Aorta (tissue), 5 donors: ENCODE results near the gene ZNF346. TPM values are rescaled to one million over a fixed set of nuclear protein-coding genes. Genes with fewer than 3 reads are reported as not detected.
"Not testable (repeated sequence)": the region's sequence is repeated elsewhere in the genome, so short reads cannot be mapped to it uniquely, and the experiment has no call there.

Experiments used
- ATAC-seq: fragments of 200-7000 bp; cut with Tn5 transposase; one replicate; pipeline ENCODE4 v1.9.1; 2022; ENCODE audit warnings: moderate library complexity; ENCODE audit not compliant: low FRiP score
- DNase-seq, 2 donors: peaks; one replicate each; pipeline ENCODE4 v3.0.0-alpha.2; 2020
- H3K27ac ChIP-seq, 2 donors: one replicate each; pipeline ENCODE4 v1.5.1; 2013; ENCODE audit warnings: low read length in 2 of 2, mild to moderate bottlenecking in 2 of 2, moderate library complexity in 2 of 2, control low read depth in 1 of 2, inconsistent platforms in 1 of 2, low read depth in 1 of 2
- H3K27me3 ChIP-seq, 2 donors: one replicate each; pipeline ENCODE4 v1.6.1; 2013; ENCODE audit warnings: control low read depth in 1 of 2, low read length in 1 of 2, mild to moderate bottlenecking in 1 of 2, moderate library complexity in 1 of 2; ENCODE audit not compliant: insufficient read depth in 2 of 2, control insufficient read depth in 1 of 2
- H3K36me3 ChIP-seq, 2 donors: one replicate each; pipeline ENCODE4 v1.6.1; 2013; ENCODE audit warnings: control low read depth in 1 of 2, low read length in 1 of 2, mild to moderate bottlenecking in 1 of 2; ENCODE audit not compliant: insufficient read depth in 2 of 2, control insufficient read depth in 1 of 2
- H3K4me1 ChIP-seq, 2 donors: one replicate each; pipeline ENCODE4 v1.6.1; 2013; ENCODE audit warnings: low read length in 2 of 2, control low read depth in 1 of 2, mild to moderate bottlenecking in 1 of 2, moderate library complexity in 1 of 2; ENCODE audit not compliant: insufficient read depth in 2 of 2, control insufficient read depth in 1 of 2
- H3K4me3 ChIP-seq, 2 donors: one replicate each; pipeline ENCODE4 v1.5.1; 2013; ENCODE audit warnings: low read length in 2 of 2, control low read depth in 1 of 2, mild to moderate bottlenecking in 1 of 2
- H3K9me3 ChIP-seq: one replicate; pipeline ENCODE4 v1.6.1; 2013; ENCODE audit warnings: mild to moderate bottlenecking, low read length; ENCODE audit not compliant: control insufficient read depth
- WGBS, 2 donors: extraction: QIAGEN DNeasy Blood & Tissue Kit; methylation state at CpG; one replicate each; pipeline ENCODE4 v1.1.7; 2013; 5-methylcytosine and 5-hydroxymethylcytosine counted together
- intact Hi-C, 2 donors: fragments of 100-400 bp; cut with DNase I; formaldehyde crosslinking; loops; one replicate each; pipeline versions ENCODE4 v1.14.2 to v1.15.0; 2022
- polyA plus RNA-seq, 2 donors: library from polyadenylated mRNA; stranded (reverse); fragments of 200-250 nt; gene quantifications; one replicate each; pipeline ENCODE4 v1.2.3, GENCODE V29; 2013
- total RNA-seq, 2 donors: library from RNA; stranded (reverse); fragmentation: NEBNext Ultra II Directional; extraction: Animal tissue kit (Norgen Biotek cat#: 25700); gene quantifications; one replicate each; pipeline ENCODE4 v1.2.1, GENCODE V29; 2021
- donor health status: healthy with polysubstance abuse.
- donor health status: Bipolar disorder and iron deficiency.
- donor health status: DM: no; HTN: no; CAD: no.
- donor health status: DM: no; HTN: no; CAD: no.
- donor health status: DM: yes; HTN: yes; CAD: no.

The ZNF346 gene
- total and polyA plus RNA-seq, 4 donors = 2.1 to 25.7 (median 12.1) TPM

DNA sequence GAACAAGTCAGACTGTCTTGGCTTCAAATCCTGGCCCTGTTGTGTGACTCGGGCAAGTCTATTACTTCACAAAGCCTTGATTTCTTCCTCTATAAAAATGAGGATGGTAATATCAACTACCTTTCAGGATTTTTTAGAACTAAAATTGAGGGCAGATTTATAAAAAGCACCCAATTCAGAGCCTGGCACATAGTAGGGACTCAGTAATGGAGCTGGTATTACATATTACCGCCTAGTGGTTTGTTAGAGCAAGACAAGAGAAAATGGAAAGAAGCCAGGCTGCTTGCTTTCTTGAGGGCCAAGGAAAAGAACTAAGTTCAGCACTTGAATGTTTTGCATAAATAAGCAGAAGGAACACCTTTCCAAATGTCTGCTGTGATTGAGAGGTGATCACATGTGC, 19.4 kb downstream of the ZNF346 start:
- H3K27me3 ChIP-seq = no peaks in the 10 kb centered on the region
- no peaks in the 10 kb centered on the region for H3K9me3 ChIP-seq
- intact Hi-C loops = no loop called here
- H3K36me3 ChIP-seq = peaks cover 0 to 2% of the 10 kb centered on the region in 2 donors
- H3K4me3 ChIP-seq = no peak overlapping the region
- H3K27ac ChIP-seq = peak overlapping the region in 1 of 2 donors; percentile 17
- WGBS, 2 donors = 90% methylated on average over 2 of the region's 2 CpGs
- no peak for DNase-seq
- no peak for ATAC-seq
- H3K4me1 ChIP-seq = peaks cover 2 to 4% of the 10 kb centered on the region in 2 donors

DNA sequence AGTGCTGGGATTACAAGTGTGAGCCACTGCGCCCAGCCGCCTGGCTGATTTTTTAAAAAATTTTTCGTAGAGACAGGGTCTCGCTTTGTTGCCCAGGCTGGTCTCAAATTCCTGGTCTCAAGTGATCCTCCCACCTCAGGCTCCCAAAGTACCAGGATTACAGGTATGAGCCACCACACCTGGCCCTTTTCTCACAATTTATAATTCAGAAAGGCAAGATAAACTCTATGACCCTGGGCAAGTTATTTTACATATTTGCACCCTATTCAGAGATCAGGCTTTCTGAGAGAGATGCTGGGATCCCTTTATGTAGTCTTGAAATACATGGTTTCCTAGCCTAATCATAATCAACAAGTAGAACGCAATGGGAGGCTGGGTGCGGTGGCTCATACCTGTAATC, 20.6 kb downstream of the ZNF346 start:
- DNase-seq (no peak), ATAC-seq (no peak)
- H3K27ac ChIP-seq = no peak overlapping the region
- no peak overlapping the region for H3K4me3 ChIP-seq
- no peaks in the 10 kb centered on the region for H3K9me3 ChIP-seq
- WGBS, 2 donors = 96 to 97% methylated on average over 6 of the region's 6 CpGs
- intact Hi-C loops = no loop called here
- H3K27me3 ChIP-seq = no peaks in the 10 kb centered on the region
- peaks cover 2 to 4% of the 10 kb centered on the region in 2 donors for H3K4me1 ChIP-seq
- peaks cover 0 to 2% of the 10 kb centered on the region in 2 donors for H3K36me3 ChIP-seq

DNA sequence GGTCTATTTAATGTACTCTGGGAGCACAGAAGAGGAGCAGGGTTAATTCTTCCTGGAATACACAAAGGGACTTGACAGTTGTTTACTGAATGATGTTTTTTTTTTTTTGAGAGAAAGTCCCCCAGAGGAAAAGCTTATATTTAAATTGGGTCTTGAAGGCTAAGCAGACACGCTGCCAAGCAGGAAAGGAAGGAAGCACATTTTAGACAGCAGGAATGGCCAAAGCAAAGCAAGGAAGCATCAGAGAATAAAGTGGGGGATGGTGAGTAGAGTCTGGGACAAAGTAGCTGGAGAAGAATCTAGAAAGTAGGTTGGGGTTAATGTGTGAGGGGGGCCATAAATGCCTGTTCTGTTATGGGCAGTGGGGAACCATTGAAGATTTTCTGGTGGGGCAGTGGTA, 21.5 kb downstream of the ZNF346 start:
- Histone ChIP-seq H3K4me1 (peaks cover 2 to 4% of the 10 kb centered on the region in 2 donors), H3K4me3 (no peak overlapping the region), H3K27ac (no peak overlapping the region), H3K27me3 (no peaks in the 10 kb centered on the region), H3K9me3 (no peaks in the 10 kb centered on the region), H3K36me3 (peaks cover 0 to 2% of the 10 kb centered on the region in 2 donors)
- intact Hi-C loops = no loop called here
- DNase-seq (no peak), ATAC-seq (no peak)
- 86 to 89% methylated on average over 1 of the region's 1 CpG for WGBS, 2 donors

DNA sequence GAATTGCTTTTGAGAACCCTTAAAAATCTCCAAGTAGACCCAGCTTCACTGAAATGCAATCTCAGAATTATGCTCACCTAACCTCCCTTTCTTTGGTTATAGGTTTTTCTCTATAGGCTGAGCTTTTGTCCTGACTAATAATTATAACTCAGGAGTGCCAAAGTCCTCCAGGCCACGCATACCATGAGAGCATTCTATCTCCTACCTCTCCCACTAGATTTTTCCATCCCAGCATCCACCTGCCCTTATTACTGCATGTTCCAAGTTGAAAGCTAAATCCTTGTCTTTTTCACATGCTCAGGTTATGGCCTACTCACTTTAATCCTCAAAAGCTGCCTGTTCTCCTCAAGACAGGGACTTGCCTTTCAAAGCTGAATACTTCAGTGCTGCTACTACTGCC, 22.1 kb downstream of the ZNF346 start:
- peaks cover 0 to 2% of the 10 kb centered on the region in 2 donors for H3K36me3 ChIP-seq
- ATAC-seq = no peak
- no peaks in the 10 kb centered on the region for H3K27me3 ChIP-seq
- H3K27ac ChIP-seq = no peak overlapping the region
- intact Hi-C loops = no loop called here
- H3K4me1 ChIP-seq = peaks cover 2 to 4% of the 10 kb centered on the region in 2 donors
- no peak for DNase-seq
- H3K9me3 ChIP-seq = no peaks in the 10 kb centered on the region
- WGBS, 2 donors = 90 to 91% methylated on average over 1 of the region's 1 CpG
- H3K4me3 ChIP-seq = no peak overlapping the region

DNA sequence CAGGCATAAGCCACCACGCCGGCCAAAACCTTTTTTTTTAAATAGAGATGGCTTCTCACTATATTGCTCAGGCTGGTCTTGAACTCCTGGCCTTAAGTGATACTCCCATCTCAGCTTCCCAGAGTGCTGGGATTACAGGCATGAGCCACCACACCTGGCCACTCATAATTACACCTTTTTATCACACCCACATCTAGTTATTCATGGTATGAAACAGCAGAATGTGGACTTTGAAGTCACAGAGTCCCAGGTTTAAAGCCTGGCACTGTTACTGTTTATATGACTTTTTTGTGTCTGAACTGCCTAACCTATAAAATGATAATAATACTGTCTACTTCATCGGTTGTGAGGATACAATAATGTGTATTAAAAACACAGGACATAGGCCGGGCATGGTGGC, 23.1 kb downstream of the ZNF346 start:
- DNase-seq (no peak), ATAC-seq (no peak)
- H3K27ac ChIP-seq = no peak overlapping the region
- H3K36me3 ChIP-seq = peaks cover 0 to 2% of the 10 kb centered on the region in 2 donors
- H3K9me3 ChIP-seq = no peaks in the 10 kb centered on the region
- intact Hi-C loops = no loop called here
- peaks cover 2 to 4% of the 10 kb centered on the region in 2 donors for H3K4me1 ChIP-seq
- 93 to 96% methylated on average over 4 of the region's 4 CpGs for WGBS, 2 donors
- no peak overlapping the region for H3K4me3 ChIP-seq
- H3K27me3 ChIP-seq = no peaks in the 10 kb centered on the region

DNA sequence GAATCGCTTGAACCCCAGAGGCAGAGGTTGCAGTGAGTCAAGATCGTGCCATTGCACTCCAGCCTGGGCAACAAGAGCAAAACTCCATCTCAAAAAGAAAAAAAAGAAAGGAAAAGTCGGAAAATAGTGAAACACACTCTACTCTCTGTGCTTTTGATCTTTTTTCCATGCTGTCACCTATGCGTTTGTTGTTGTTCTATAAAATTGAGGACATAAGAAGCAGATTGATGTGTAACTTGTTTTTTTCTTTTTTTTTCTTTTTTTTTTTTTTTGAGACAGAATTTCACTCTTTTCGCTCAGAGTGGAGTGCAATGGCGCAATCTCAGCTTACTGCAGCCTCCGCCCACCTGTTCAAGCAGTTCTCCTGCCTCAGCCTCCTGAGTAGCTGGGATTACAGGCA, 26.0 kb downstream of the ZNF346 start:
- H3K36me3 ChIP-seq, ATAC-seq, H3K4me1 ChIP-seq, H3K4me3 ChIP-seq, DNase-seq, intact Hi-C loops, H3K27ac ChIP-seq, H3K9me3 ChIP-seq, H3K27me3 ChIP-seq: not testable (repeated sequence)
- 94 to 97% methylated on average over 7 of the region's 7 CpGs for WGBS, 2 donors

DNA sequence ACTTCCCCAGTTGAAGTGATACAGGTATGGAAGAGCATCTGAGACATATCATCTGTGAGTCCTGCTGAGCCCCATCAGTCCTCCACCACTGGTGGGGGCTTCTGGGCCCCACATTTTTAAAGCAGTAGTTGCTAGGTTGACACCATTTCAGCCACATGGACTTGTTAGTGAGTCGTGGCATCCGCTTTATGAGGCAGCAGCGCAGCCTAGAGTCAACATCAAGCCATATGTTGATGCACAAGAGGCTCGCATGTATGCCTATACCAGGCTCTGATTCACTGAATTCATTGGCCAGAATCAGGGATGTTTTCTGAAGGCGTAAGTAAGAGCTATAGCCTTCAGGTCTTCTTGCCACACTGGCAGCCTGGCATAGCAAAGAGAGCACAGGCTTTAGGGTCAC, 26.8 kb downstream of the ZNF346 start:
- intact Hi-C loops = no loop called here
- no peak overlapping the region for H3K4me3 ChIP-seq
- peaks cover 0 to 2% of the 10 kb centered on the region in 2 donors for H3K36me3 ChIP-seq
- no peaks in the 10 kb centered on the region for H3K9me3 ChIP-seq
- ATAC-seq (no peak), DNase-seq (no peak)
- no peaks in the 10 kb centered on the region for H3K4me1 ChIP-seq
- no peak overlapping the region for H3K27ac ChIP-seq
- 91 to 92% methylated on average over 5 of the region's 5 CpGs for WGBS, 2 donors
- H3K27me3 ChIP-seq = no peaks in the 10 kb centered on the region

DNA sequence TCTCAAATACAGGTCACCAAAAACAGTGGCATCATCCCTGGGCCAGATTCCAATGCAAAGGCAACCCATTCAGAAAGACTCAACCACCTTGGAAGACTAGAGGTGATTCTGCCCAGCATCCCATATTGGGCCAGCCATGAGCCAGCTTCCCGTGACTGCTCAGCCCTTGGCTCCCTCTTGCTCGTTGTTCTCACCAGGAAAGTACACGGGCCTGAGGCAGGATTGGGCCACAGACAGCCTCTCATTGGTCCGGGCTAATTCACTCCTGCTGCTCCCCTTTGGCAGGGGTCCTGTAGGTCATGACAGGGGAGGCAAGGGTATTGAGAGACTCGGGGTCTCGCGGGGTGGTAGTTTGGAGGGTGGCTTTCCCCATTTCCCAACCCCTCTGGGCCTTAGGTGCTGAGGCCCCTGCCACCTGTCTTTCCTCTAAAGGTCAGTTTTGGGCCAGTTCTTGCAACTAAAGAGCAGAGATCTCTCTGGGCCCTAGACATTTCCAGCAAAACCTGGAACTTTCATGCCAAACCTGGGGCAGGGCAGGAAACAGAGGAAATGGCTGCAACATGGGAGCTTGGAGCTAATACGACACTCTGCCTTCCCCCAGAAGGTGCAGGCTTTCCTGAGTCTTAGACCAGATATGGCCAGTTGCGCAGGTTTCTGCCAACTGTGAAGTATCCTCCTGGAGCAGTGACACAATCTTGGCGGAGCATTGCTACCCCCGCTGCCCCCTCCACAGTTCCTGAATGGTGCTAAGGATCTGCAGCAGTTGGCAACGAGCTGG, 42.2 kb downstream of the ZNF346 start:
- Histone ChIP-seq H3K27ac (no peak overlapping the region), H3K4me3 (no peak overlapping the region), H3K27me3 (no peaks in the 10 kb centered on the region), H3K4me1 (no peaks in the 10 kb centered on the region), H3K36me3 (peaks cover 4 to 13% of the 10 kb centered on the region in 2 donors), H3K9me3 (no peaks in the 10 kb centered on the region)
- intact Hi-C loops = no loop called here
- ATAC-seq = no peak
- WGBS, 2 donors = 90 to 91% methylated on average over 12 of the region's 12 CpGs
- no peak for DNase-seq

DNA sequence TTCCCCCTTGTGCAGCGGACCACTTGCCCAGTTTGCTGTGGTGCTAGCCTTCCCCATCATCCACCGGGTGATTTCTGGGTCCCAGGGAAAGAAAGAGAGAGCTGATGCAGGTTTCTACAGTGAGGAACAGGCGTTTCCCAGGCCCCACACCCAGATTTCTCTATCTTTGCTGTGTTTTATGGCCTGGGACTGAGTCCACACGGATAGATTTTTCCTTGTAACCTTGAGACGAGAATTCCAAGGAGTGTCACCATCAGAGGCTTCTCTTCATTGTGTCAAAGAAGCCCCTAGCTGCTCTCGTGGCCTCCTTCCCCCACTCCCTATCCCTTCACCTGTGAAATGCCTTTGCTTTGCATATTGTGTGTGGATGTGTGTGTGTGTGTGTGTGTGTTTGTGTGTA, 43.0 kb downstream of the ZNF346 start:
- ATAC-seq (no peak), DNase-seq (no peak)
- WGBS, 2 donors = 82 to 95% methylated on average over 5 to 6 of the region's 6 CpGs
- Histone ChIP-seq H3K4me3 (no peak overlapping the region), H3K27me3 (no peaks in the 10 kb centered on the region), H3K36me3 (peaks cover 4 to 13% of the 10 kb centered on the region in 2 donors), H3K4me1 (no peaks in the 10 kb centered on the region), H3K9me3 (no peaks in the 10 kb centered on the region), H3K27ac (no peak overlapping the region)
- intact Hi-C loops = no loop called here
